NCI-H2171 treated with DMSO at 0.1 percent for 48 hours (cell line): ENCODE data around the gene FEV.
A peak's percentile ranks its signal among the peaks of the same experiment; 100 is the strongest.

ENCODE experiments used
- DNase-seq: peaks from one replicate; lab custom pipeline; 2025; lab: John Stamatoyannopoulos, UW

The FEV gene

GRCh38 chr2:218985021-218985324, at the start of gene FEV:
TSS of gene FEV (minus strand) at chr2:218985184. CDS start at chr2:218985075, 109 bp downstream.
- no peak for DNase-seq

GRCh38 chr2:219032051-219032745, 47.2 kb upstream of the FEV start:
- no peak for DNase-seq

GRCh38 chr2:219031005-219031738, 46.2 kb upstream of the FEV start:
- DNase-seq: no peak

- no peak for DNase-seq
Observed at GRCh38 chr2:219030177-219030940, 45.4 kb upstream of the FEV start.

- peak; percentile 68 for DNase-seq
Observed at GRCh38 chr2:219029829-219030165, 44.8 kb upstream of the FEV start.

- no peak for DNase-seq
Observed at GRCh38 chr2:219028996-219029828, 44.2 kb upstream of the FEV start.

- DNase-seq: peak; percentile 12
Observed at GRCh38 chr2:219028141-219028540, 43.2 kb upstream of the FEV start.

- no peak for DNase-seq
Observed at GRCh38 chr2:219027511-219028055, 42.6 kb upstream of the FEV start.

GRCh38 chr2:219026946-219027345, 42.0 kb upstream of the FEV start:
- no peak for DNase-seq

GRCh38 chr2:219025637-219026585, 40.9 kb upstream of the FEV start:
- no peak for DNase-seq

- DNase-seq: no peak
Observed at GRCh38 chr2:219024059-219024458, 39.1 kb upstream of the FEV start.

GRCh38 chr2:219023045-219023605, 38.1 kb upstream of the FEV start:
- DNase-seq: no peak

- DNase-seq: no peak
Observed at GRCh38 chr2:219022616-219023015, 37.6 kb upstream of the FEV start.

GRCh38 chr2:219022041-219022440, 37.1 kb upstream of the FEV start:
- no peak for DNase-seq

- no peak for DNase-seq
Observed at GRCh38 chr2:219021591-219021990, 36.6 kb upstream of the FEV start.

- DNase-seq: no peak
Observed at GRCh38 chr2:219020604-219021365, 35.8 kb upstream of the FEV start.

GRCh38 chr2:219019436-219019835, 34.5 kb upstream of the FEV start:
- DNase-seq: no peak

GRCh38 chr2:219018726-219019125, 33.7 kb upstream of the FEV start:
- no peak for DNase-seq

GRCh38 chr2:219018286-219018685, 33.3 kb upstream of the FEV start:
- no peak for DNase-seq
